Spinal cord (tissue), 10 donors: ENCODE data around the gene ELL. TPM values are rescaled to one million over a fixed set of nuclear protein-coding genes. Genes with fewer than 3 reads are reported as not detected.

Experiments used
- DNase-seq, 6 donors: peaks; one replicate each; pipeline versions ENCODE4 v3.0.0 to v3.0.0-alpha.2; 2013 to 2015; ENCODE audit warnings: low spot score in 6 of 6, low read depth in 4 of 6
- H3K27ac ChIP-seq: one replicate; pipeline ENCODE4 v1.5.1; 2013; ENCODE audit warnings: low read depth, low read length, control low read depth
- H3K27me3 ChIP-seq: one replicate; pipeline ENCODE4 v1.6.1; 2013; ENCODE audit warnings: low read length; ENCODE audit not compliant: control insufficient read depth, insufficient read depth
- H3K36me3 ChIP-seq: one replicate; pipeline ENCODE4 v1.6.1; 2013; ENCODE audit warnings: low read length; ENCODE audit not compliant: control insufficient read depth, insufficient read depth
- H3K4me1 ChIP-seq: one replicate; pipeline ENCODE4 v1.6.1; 2013; ENCODE audit warnings: low read length; ENCODE audit not compliant: control insufficient read depth, insufficient read depth
- H3K4me3 ChIP-seq: one replicate; pipeline ENCODE4 v1.5.1; 2013; ENCODE audit warnings: low read depth, low read length, control low read depth
- H3K9me3 ChIP-seq: one replicate; pipeline ENCODE4 v1.6.1; 2013; ENCODE audit warnings: low read length; ENCODE audit not compliant: control insufficient read depth, insufficient read depth
- WGBS: methylation state at CpG from one replicate; pipeline ENCODE4 v1.1.5; 2013; ENCODE audit warnings: missing lambda C conversion rate; ENCODE audit not compliant: insufficient coverage; 5-methylcytosine and 5-hydroxymethylcytosine counted together
- polyA plus RNA-seq, 2 donors: library from polyadenylated mRNA; unstranded; fragments of 120-200 nt; gene quantifications; one replicate each; pipeline ENCODE4 v1.2.1, GENCODE V29; 2013; ENCODE audit not compliant: insufficient read length in 2 of 2
- total RNA-seq, 2 donors: library from RNA; depleted of rRNA in 1 of 2; stranded (reverse); fragments of 120-200 nt in 1 of 2; fragments of >200 nt in 1 of 2; gene quantifications; one replicate each; pipeline versions ENCODE4 v1.2.3 to v1.2.4, GENCODE V29; 2013 to 2014
- donor health status: healthy.

Gene ELL
- total and polyA plus RNA-seq, 4 donors = 7.4 to 11.6 (median 8.9) TPM

GRCh38 chr19:18484992-18485391, 36.9 kb downstream of the ELL start:
- Histone ChIP-seq H3K36me3 (peaks cover 8% of the 10 kb centered on the region), H3K4me1 (peaks cover 56% of the 10 kb centered on the region), H3K27me3 (no peaks in the 10 kb centered on the region), H3K27ac (no peak overlapping the region), H3K4me3 (no peak overlapping the region), H3K9me3 (no peaks in the 10 kb centered on the region)
- 85% methylated on average over 5 of the region's 5 CpGs for WGBS
- no peak for DNase-seq

DNA sequence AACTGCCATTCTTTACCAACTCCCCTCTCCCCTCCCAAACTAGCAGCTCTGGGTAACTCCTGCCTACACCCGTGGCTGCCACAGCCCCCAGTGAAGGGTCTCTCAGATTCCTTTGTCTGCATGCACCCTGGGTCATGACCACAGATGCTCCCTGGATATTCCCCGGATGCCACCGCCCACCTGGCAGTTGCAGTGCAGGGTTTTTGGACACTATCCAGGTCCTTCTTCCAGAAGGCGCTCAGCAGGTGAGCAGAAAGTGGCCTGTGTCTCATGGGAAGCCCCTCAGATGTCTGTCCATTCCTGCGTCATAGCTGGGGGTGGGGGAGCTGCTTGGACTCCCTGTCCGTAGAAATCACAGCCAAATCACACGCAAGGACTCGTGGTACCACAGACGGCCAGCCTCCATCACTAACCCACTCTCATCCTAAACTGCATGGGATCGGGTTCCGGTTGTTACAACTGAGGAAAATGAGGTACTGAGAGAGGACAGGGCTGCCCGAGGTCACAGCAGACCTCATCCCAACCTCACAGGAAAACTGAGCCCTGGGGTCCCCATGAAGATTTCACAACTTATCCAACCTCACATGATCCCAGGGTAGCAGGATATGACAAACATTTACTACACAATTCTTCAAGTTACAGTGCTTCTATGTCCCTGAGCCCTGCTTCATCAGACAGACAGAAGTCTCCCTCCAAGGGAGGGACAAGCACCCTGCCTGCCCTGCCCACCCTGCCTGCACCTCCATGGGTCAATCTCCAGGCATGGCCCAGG, 38.6 kb downstream of the ELL start:
- Histone ChIP-seq H3K27me3 (no peaks in the 10 kb centered on the region), H3K9me3 (no peaks in the 10 kb centered on the region), H3K36me3 (peaks cover 6% of the 10 kb centered on the region), H3K4me3 (no peak overlapping the region), H3K27ac (no peak overlapping the region), H3K4me1 (peaks cover 56% of the 10 kb centered on the region)
- 58% methylated on average over 6 of the region's 12 CpGs for WGBS
- no peak for DNase-seq

- WGBS = 92% methylated on average over 7 of the region's 12 CpGs
- Histone ChIP-seq H3K9me3 (no peaks in the 10 kb centered on the region), H3K27me3 (no peaks in the 10 kb centered on the region), H3K4me1 (peaks cover 47% of the 10 kb centered on the region), H3K27ac (no peak overlapping the region), H3K36me3 (peaks cover 9% of the 10 kb centered on the region), H3K4me3 (no peak overlapping the region)
- no peak for DNase-seq
Measured at GRCh38 chr19:18481505-18482222, 40.2 kb downstream of the ELL start.

- H3K4me3 ChIP-seq = no peak overlapping the region
- WGBS = 27% methylated on average over 9 of the region's 13 CpGs
- H3K27me3 ChIP-seq = no peaks in the 10 kb centered on the region
- no peaks in the 10 kb centered on the region for H3K9me3 ChIP-seq
- H3K4me1 ChIP-seq = peaks cover 36% of the 10 kb centered on the region
- peaks cover 8% of the 10 kb centered on the region for H3K36me3 ChIP-seq
- DNase-seq = peak in 2 of 6 donors; percentile 13 to 40
- peak overlapping the region; percentile 61 for H3K27ac ChIP-seq
Measured at GRCh38 chr19:18480006-18480691, 41.7 kb downstream of the ELL start.

GRCh38 chr19:18478545-18479311, 43.1 kb downstream of the ELL start:
- Histone ChIP-seq H3K4me1 (peaks cover 44% of the 10 kb centered on the region), H3K36me3 (peaks cover 12% of the 10 kb centered on the region), H3K4me3 (no peak overlapping the region), H3K27me3 (no peaks in the 10 kb centered on the region), H3K27ac (peak overlapping the region; percentile 40), H3K9me3 (no peaks in the 10 kb centered on the region)
- peak in 1 of 6 donors; percentile 29 for DNase-seq
- WGBS = 82% methylated on average over 13 of the region's 17 CpGs

GRCh38 chr19:18477974-18478373, 43.9 kb downstream of the ELL start:
- 81% methylated on average over 8 of the region's 8 CpGs for WGBS

DNA sequence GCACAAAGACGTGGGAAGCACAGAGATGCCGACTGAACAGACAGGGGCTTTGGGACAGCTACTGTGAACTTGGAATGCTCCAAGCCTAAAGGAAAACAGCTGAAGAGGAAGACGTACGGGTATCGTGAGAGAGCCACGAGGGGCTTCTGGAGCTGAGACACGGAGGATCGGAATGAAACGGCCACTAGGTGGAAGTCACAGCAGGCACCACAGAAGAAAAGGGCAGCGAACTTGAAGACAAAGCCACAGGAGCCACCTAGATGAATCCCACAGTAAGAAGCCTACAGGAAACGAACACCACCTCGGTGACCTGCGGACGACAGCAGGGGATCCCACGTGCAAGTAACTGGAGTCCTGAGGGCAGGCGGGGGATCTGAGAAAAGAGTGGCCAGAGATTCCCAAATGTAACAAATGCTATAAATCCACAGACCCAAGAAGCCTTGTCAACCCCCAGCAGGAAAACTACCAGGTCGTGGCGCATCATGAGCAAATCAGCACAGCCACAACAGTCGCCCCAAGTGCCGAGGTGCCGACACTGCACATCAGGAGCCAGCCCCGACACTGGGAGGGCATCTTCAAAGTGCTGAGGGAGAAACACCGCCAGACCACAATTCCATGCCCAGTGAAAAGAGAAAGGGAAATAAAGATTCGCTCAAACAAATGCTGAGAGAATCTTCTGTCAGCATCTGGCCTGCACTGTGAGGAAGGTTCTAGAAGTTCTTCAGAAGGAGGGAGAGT, 44.7 kb downstream of the ELL start:
- 75% methylated on average over 21 of the region's 24 CpGs for WGBS
- H3K9me3 ChIP-seq = no peaks in the 10 kb centered on the region
- H3K27ac ChIP-seq = no peak overlapping the region
- no peaks in the 10 kb centered on the region for H3K27me3 ChIP-seq
- no peak for DNase-seq
- peaks cover 46% of the 10 kb centered on the region for H3K4me1 ChIP-seq
- peaks cover 20% of the 10 kb centered on the region for H3K36me3 ChIP-seq
- no peak overlapping the region for H3K4me3 ChIP-seq

More at GRCh38 chr19:18477974-18478373, 43.9 kb downstream of the ELL start:
- Histone ChIP-seq H3K36me3 (peaks cover 14% of the 10 kb centered on the region), H3K27me3 (no peaks in the 10 kb centered on the region), H3K4me1 (peaks cover 45% of the 10 kb centered on the region), H3K27ac (no peak overlapping the region), H3K4me3 (no peak overlapping the region), H3K9me3 (no peaks in the 10 kb centered on the region)
- no peak for DNase-seq

DNA sequence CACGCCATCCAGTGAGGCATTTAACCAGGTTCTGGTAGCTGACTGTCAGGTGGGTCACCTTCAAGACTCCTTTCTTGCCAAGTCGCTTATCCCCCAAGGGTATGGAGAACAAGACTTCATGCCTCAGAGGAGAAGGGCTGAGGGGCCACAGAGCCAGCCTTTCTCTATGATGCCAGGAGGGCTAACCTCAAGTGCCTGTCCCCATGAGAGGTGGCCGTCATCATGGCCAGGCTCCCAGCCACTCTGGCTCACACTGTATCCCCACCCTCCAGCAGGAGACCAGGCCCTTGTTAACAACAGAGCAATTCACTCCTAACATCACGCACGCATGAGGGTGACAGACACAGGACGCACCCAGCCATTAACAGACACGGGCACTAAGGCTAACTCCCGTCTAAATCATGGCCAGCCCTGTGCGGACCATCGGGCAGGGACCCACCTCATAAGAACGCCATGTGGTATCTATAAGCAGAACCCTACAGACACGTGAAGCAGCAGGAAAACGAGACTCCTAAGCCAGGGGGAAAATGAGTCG, 45.3 kb downstream of the ELL start:
- Histone ChIP-seq H3K36me3 (peaks cover 22% of the 10 kb centered on the region), H3K4me3 (no peak overlapping the region), H3K9me3 (no peaks in the 10 kb centered on the region), H3K4me1 (peaks cover 46% of the 10 kb centered on the region), H3K27me3 (no peaks in the 10 kb centered on the region), H3K27ac (no peak overlapping the region)
- DNase-seq = no peak
- 94% methylated on average over 14 of the region's 14 CpGs for WGBS
